Coronary artery (tissue), 2 donors: Measurements from ENCODE around the gene RSAD1.
A peak's percentile ranks its signal among the peaks of the same experiment; 100 is the strongest.
"Not testable (repeated sequence)": the region's sequence is repeated elsewhere in the genome, so short reads cannot be mapped to it uniquely, and the experiment has no call there.

Experiments used
- DNase-seq: peaks from one replicate; pipeline ENCODE4 v3.0.0-alpha.2; 2017; ENCODE audit warnings: low spot score
- H3K27ac ChIP-seq, 2 donors: fragments of 200-600 bp; sonication (generic); one replicate each; pipeline ENCODE4 v1.5.1; 2016 to 2019
- H3K4me3 ChIP-seq: fragments of 200-600 bp; sonication (generic); 2 replicates; pipeline ENCODE4 v1.5.1; 2016; ENCODE audit warnings: mild to moderate bottlenecking, moderate library complexity
- TF ChIP-seq, protein P1 (sequence below): fragments of 200-600 bp; sonication (generic); IDR thresholded peaks from one replicate; pipeline ENCODE4 v1.5.1; 2019; ENCODE audit warnings: antibody characterized with exemption

The RSAD1 gene

DNA sequence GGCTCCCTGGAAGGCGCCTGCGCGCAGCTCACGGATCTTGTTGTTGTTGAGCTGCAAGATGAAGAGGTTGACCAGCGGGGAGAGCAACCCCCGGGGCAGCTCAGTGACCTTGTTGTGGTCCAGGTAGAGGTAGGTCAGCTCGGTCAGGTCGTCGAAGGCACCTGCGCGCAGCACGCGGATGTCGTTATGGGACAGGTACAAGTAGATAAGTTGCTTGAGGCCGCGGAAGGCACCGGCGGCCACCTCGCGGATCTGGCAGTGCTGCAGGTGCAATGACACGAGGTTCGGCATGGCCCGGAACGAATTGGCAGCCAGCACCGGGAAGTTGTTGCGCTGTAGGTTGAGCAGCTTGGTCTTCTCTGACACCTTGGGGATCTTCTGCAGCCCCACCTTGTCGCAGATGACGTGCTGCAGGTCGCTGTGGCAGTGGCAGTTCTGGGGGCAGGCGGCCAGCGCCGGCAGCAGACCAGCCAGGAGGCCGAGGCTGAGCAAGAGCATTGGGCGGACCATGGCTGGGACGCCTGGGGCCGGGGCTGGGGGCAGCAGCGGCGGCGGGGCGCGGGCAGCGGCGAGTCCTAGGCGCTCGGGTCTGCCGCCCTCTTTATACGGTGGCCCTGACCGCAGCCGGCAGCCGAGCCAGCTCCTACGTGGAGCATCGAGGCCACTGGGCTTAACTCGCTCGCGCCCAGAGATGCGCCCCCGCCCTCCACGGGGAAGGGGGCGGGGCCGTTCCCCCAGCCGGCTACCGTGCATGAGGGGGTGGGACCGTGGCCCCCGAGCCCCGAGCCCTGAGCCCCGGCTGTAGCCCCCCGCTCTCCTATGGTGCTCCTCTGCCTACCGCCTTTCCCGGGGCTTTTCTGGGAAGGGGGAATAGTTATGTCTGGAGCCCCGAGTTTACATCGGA lies 10.1 kb upstream of the RSAD1 start, which contains the start of gene CHAD:
TSS of gene CHAD (minus strand) at position 577 of the 904 bp plus-strand sequence. CDS start at position 510, 67 bp downstream.
- H3K4me3 ChIP-seq = peak within 1 kb of the TSS; percentile 65
- H3K27ac ChIP-seq = no peak within 1 kb of the TSS
- no peak for DNase-seq
- TF ChIP-seq, protein P1, sequence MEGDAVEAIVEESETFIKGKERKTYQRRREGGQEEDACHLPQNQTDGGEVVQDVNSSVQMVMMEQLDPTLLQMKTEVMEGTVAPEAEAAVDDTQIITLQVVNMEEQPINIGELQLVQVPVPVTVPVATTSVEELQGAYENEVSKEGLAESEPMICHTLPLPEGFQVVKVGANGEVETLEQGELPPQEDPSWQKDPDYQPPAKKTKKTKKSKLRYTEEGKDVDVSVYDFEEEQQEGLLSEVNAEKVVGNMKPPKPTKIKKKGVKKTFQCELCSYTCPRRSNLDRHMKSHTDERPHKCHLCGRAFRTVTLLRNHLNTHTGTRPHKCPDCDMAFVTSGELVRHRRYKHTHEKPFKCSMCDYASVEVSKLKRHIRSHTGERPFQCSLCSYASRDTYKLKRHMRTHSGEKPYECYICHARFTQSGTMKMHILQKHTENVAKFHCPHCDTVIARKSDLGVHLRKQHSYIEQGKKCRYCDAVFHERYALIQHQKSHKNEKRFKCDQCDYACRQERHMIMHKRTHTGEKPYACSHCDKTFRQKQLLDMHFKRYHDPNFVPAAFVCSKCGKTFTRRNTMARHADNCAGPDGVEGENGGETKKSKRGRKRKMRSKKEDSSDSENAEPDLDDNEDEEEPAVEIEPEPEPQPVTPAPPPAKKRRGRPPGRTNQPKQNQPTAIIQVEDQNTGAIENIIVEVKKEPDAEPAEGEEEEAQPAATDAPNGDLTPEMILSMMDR = no peak

DNA sequence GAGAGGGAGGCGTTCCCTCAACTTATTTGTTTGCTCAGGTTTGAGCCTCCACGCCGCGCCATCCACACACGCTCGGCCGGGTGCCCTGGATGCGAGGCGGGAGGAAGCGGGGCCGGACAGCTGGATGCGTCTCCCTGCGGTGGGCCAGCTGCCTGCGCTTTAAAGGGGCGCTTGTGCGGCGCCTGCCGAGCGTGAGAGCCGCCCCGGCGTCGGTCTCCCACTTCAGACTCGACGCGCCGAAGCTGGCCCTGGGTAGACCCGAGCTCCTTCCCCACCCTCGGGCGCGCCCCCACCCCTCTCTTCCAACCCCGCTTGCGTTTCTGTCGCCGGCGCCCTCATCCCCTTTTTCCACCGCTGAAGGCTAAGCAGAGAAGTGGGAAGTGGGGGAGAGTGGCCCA lies 9.5 kb upstream of the RSAD1 start:
- peak overlapping the region; percentile 65 for H3K4me3 ChIP-seq
- no peak for DNase-seq
- H3K27ac ChIP-seq = no peak overlapping the region
- TF ChIP-seq, protein P1 = no peak

DNA sequence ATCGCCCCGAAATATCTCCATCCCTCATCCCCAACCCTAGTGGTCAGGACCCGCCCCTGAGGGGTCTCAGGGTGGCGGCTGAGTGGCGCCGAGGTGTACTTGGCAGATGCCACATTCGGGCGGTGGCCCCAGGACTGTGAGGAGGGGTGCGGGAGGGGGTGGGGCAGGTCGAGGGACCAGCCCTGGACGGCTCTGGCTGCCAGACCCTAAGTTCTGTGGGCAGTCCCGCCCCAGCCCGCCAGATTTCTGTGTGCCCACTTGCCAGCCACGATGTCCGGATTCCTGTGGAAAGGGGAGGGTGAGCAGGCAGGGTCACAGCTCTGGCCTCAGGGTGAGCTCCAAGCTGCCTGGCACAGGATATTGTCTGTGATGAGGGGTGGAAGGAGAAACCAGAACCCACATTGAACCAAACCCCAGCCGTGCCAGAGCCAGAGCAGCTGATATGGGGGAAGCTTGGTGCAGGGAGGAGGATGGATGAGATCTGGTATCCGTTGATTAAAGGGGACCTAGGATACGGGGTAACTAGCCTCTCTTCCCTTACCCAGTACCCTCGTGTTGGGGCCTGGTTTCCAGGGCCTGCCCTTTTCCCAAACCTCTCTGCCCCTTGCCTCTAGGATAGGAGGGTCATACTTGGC lies 8.9 kb upstream of the RSAD1 start:
- DNase-seq = no peak
- H3K4me3 ChIP-seq = no peak overlapping the region
- H3K27ac ChIP-seq = no peak overlapping the region
- TF ChIP-seq, protein P1 = no peak

DNA sequence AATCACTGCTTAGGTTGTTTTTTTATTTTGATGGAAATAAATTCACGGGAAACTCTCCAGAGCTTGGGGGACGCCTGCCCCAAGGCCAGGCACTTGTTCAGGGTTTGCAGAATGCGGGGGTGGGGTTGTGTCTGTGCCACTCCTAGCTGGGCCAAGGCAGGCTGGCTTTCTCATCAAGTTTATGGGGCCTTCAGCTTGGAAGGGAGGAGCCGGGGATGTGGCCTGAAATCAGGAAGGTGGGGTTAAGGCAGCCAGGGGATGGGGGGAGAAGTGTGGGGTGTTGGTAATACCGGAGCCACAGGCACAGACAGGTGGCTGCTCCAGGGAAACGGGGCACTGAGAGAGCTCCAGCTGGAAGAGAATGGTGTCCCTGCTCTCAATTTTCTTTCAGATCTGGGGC lies 8.2 kb upstream of the RSAD1 start:
- no peak overlapping the region for H3K27ac ChIP-seq
- no peak for DNase-seq
- TF ChIP-seq, protein P1 = no peak
- no peak overlapping the region for H3K4me3 ChIP-seq

DNA sequence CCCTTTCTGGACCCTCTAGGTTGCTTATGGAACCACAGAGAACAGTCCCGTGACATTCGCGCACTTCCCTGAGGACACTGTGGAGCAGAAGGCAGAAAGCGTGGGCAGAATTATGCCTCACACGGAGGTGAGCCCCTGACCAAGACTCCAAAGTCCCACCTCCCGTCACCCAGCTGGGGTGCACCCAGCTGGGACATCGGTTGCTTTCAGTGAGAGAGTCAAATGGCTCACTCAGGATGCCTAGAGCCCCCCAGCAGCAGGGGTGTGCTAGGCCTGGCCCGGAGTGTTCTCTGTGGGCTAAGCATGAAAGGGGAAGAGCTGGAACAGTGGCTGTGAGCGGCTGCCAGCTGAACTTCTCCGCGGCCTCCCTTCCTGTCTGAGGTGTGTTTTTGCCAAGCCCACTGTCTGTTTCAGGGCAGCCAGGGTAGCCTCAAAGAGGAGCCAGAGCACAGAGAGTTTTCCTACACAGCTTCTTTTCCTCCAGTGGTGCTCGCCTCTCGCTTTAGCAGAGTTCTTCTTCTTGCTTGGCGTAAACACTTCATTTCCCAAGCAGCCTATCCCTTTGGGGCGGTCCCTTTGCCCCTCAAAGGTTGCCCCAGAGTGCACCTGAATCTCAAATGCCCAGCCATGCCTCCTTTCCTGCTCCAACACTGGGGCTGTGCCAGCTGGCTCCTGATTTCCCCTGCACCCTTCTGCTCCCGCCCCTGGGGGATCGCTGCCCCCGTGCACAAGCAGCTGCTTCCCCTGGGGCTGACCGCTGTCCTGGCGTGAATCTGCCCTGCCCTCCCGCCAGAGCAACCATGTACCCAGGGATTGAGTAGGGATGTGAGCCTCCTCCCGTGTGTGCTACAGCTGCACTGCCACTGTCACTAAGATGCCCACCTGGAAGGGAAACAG lies 7.4 kb upstream of the RSAD1 start:
- no peak for DNase-seq
- TF ChIP-seq, protein P1 = no peak
- Histone ChIP-seq H3K4me3 (no peak overlapping the region), H3K27ac (no peak overlapping the region)

DNA sequence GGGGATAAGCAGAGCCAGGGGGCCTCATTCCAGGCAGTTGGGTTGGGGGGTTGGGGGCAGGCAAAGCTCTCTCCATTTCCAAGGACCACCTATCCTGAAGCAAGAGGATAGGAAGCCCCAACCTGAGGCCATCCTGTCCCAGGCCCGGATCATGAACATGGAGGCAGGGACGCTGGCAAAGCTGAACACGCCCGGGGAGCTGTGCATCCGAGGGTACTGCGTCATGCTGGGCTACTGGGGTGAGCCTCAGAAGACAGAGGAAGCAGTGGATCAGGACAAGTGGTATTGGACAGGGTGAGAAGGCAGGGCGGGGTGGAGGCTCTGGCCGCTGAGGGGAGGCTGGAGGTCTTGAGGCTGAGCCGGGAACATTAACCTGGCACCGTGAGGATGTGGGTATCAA lies 6.4 kb upstream of the RSAD1 start:
- H3K27ac ChIP-seq = no peak overlapping the region
- H3K4me3 ChIP-seq = no peak overlapping the region
- TF ChIP-seq, protein P1 = no peak
- DNase-seq = no peak

DNA sequence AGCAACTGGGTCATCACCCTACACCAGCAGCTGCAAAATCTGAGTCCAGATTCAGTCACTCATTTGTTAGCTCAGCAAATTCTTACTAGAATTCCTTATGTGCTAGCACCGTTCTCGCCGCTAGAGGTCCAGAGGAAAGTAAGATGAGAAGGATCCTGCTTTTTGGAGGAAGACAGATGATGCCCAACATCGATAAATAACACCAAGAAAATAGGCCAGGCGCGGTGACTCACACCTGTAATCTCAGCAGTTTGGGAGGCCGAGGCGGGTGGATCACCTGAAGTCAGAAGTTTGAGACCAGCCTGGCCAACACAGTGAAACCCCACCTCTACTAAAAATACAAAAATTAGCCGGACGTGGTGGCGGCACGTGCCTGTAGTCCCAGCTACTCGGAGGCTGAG lies 5.9 kb upstream of the RSAD1 start:
- DNase-seq, H3K4me3 ChIP-seq, H3K27ac ChIP-seq: not testable (repeated sequence)
